IPS-NIHi11 (cell line): Measurements from ENCODE around the gene OR2T5.
"Not testable (repeated sequence)": the region's sequence is repeated elsewhere in the genome, so short reads cannot be mapped to it uniquely, and the experiment has no call there.

Experiments
- DNase-seq: peaks from one replicate; pipeline ENCODE4 v3.0.0; 2012; ENCODE audit warnings: mixed read lengths, low spot score

OR2T5 gene

GRCh38 chr1:248500305-248501035, 12.1 kb downstream of the OR2T5 start:
- DNase-seq = peak; percentile 0

- not testable (repeated sequence) for DNase-seq
Observed at GRCh38 chr1:248507773-248508172, 19.4 kb downstream of the OR2T5 start, which contains the start of gene OR2G6. Gene OR2G6 (plus strand): TSS chr1:248508073. CDS start chr1:248521647, 13,574 bp downstream.

- not testable (repeated sequence) for DNase-seq
Observed at GRCh38 chr1:248510217-248510616, 21.8 kb downstream of the OR2T5 start.

GRCh38 chr1:248521856-248522255, 33.5 kb downstream of the OR2T5 start:
- no peak for DNase-seq

- not testable (repeated sequence) for DNase-seq
Observed at GRCh38 chr1:248537449-248537848, 49.1 kb downstream of the OR2T5 start.
